Activated T-cell treated with anti-CD3 and anti-CD28 coated beads for 1 hour (primary cell): ENCODE data around the gene PXT1.
"Not testable (repeated sequence)": the region's sequence is repeated elsewhere in the genome, so short reads cannot be mapped to it uniquely, and the experiment has no call there.

Experiments used
- DNase-seq: peaks from one replicate; pipeline ENCODE4 v3.0.0-alpha.2; 2020; ENCODE audit warnings: low read depth

The PXT1 gene

GRCh38 chr6:36443471-36444428 is 1.1 kb upstream of the PXT1 start:
- no peak for DNase-seq

GRCh38 chr6:36442103-36442670 is 467 bp downstream of the PXT1 start:
- DNase-seq = no peak

- peak; percentile 63 for DNase-seq
These were observed 1.3 kb downstream of the PXT1 start for GRCh38 chr6:36441307-36441894.

GRCh38 chr6:36436466-36436865 is 6.2 kb downstream of the PXT1 start:
- DNase-seq = no peak

GRCh38 chr6:36432151-36432671 is 10.4 kb downstream of the PXT1 start:
- DNase-seq = no peak

GRCh38 chr6:36431197-36431596 is 11.5 kb downstream of the PXT1 start:
- DNase-seq = no peak

- DNase-seq = no peak
These were observed 12.3 kb downstream of the PXT1 start for GRCh38 chr6:36430351-36430750.

- no peak for DNase-seq
These were observed 13.7 kb downstream of the PXT1 start for GRCh38 chr6:36428911-36429310.

GRCh38 chr6:36426622-36427021 is 16.0 kb downstream of the PXT1 start:
- no peak for DNase-seq

GRCh38 chr6:36423101-36423824 is 19.4 kb downstream of the PXT1 start:
- DNase-seq = peak; percentile 98

- no peak for DNase-seq
These were observed 19.9 kb downstream of the PXT1 start for GRCh38 chr6:36422714-36423100.

GRCh38 chr6:36419310-36419709 is 23.3 kb downstream of the PXT1 start:
- DNase-seq = no peak

GRCh38 chr6:36418558-36418957 is 24.1 kb downstream of the PXT1 start:
- DNase-seq = no peak

GRCh38 chr6:36414481-36414880 is 28.2 kb downstream of the PXT1 start:
- no peak for DNase-seq

- DNase-seq = no peak
These were observed 28.9 kb downstream of the PXT1 start for GRCh38 chr6:36413489-36414480.

GRCh38 chr6:36409718-36410117 is 32.9 kb downstream of the PXT1 start:
- not testable (repeated sequence) for DNase-seq

- DNase-seq = no peak
These were observed 38.5 kb downstream of the PXT1 start for GRCh38 chr6:36404164-36404563.

GRCh38 chr6:36402481-36402880 is 40.2 kb downstream of the PXT1 start:
- DNase-seq = no peak

- no peak for DNase-seq
These were observed 42.7 kb downstream of the PXT1 start for GRCh38 chr6:36399970-36400369.

- no peak for DNase-seq
These were observed 50.0 kb downstream of the PXT1 start for GRCh38 chr6:36392621-36393020.

- DNase-seq = no peak
These were observed 53.3 kb downstream of the PXT1 start for GRCh38 chr6:36389353-36389752.
